Measurements from ENCODE around the gene ARTN. TPM values are rescaled to one million over a fixed set of nuclear protein-coding genes. Genes with fewer than 3 reads are reported as not detected.

Gene ARTN
- total and polyA plus RNA-seq, 4 donors: 0.23 to 2.7 (median 1.2) TPM

DNA sequence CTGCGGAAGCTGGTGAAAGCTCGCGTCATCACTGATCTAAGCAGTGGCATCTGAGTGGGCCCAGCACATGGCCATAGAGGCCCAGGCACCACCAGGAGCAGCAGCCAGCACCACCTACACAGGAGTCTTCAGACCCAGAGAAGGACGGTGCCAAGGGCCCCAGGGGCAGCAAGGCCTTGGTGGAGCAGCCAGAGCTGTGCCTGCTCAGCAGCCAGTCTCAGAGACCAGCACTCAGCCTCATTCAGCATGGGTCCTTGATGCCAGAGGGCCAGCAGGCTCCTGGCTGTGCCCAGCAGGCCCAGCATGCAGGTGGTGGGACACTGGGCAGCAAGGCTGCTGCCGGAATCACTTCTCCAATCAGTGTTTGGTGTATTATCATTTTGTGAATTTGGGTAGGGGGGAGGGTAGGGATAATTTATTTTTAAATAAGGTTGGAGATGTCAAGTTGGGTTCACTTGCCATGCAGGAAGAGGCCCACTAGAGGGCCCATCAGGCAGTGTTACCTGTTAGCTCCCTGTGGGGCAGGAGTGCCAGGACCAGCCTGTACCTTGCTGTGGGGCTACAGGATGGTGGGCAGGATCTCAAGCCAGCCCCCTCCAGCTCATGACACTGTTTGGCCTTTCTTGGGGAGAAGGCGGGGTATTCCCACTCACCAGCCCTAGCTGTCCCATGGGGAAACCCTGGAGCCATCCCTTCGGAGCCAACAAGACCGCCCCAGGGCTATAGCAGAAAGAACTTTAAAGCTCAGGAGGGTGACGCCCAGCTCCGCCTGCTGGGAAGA, 3.2 kb upstream of the ARTN start:
- peaks cover 0 to 12% (median 0%) of the 10 kb centered on the region in 4 donors for H3K36me3 ChIP-seq (ENCODE audit: control insufficient read depth in 4 of 4, insufficient read depth in 4 of 4, low read length in 4 of 4)
- TF ChIP-seq, protein P1, sequence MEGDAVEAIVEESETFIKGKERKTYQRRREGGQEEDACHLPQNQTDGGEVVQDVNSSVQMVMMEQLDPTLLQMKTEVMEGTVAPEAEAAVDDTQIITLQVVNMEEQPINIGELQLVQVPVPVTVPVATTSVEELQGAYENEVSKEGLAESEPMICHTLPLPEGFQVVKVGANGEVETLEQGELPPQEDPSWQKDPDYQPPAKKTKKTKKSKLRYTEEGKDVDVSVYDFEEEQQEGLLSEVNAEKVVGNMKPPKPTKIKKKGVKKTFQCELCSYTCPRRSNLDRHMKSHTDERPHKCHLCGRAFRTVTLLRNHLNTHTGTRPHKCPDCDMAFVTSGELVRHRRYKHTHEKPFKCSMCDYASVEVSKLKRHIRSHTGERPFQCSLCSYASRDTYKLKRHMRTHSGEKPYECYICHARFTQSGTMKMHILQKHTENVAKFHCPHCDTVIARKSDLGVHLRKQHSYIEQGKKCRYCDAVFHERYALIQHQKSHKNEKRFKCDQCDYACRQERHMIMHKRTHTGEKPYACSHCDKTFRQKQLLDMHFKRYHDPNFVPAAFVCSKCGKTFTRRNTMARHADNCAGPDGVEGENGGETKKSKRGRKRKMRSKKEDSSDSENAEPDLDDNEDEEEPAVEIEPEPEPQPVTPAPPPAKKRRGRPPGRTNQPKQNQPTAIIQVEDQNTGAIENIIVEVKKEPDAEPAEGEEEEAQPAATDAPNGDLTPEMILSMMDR (IDR thresholded peaks at IDR 0.05; ENCODE audit: control extremely low read depth, extremely low read depth): no peak
- DNase-seq (no peak), ATAC-seq (ENCODE audit: insufficient read depth, low FRiP score) (no peak)
- no peak overlapping the region for H3K4me3 ChIP-seq
- no peaks in the 10 kb centered on the region for H3K9me3 ChIP-seq (ENCODE audit: control insufficient read depth in 4 of 4, insufficient read depth in 3 of 4, low read length in 3 of 4)
- H3K27me3 ChIP-seq (ENCODE audit: control insufficient read depth in 3 of 3, insufficient read depth in 3 of 3, low read length in 2 of 3): peaks cover 0 to 10% (median 1%) of the 10 kb centered on the region in 3 donors
- no peak overlapping the region for H3K27ac ChIP-seq (ENCODE audit: low read depth in 1 of 2, low read length in 1 of 2)
- peaks cover 0 to 9% (median 0%) of the 10 kb centered on the region in 5 donors for H3K4me1 ChIP-seq (ENCODE audit: control insufficient read depth in 5 of 5, insufficient read depth in 5 of 5, low read length in 5 of 5)
- no peak overlapping the region for H3K9ac ChIP-seq (ENCODE audit: insufficient read depth in 1 of 2, low read length in 2 of 2)
- 96 to 98% methylated on average over 10 of the region's 10 CpGs for WGBS, 2 donors

DNA sequence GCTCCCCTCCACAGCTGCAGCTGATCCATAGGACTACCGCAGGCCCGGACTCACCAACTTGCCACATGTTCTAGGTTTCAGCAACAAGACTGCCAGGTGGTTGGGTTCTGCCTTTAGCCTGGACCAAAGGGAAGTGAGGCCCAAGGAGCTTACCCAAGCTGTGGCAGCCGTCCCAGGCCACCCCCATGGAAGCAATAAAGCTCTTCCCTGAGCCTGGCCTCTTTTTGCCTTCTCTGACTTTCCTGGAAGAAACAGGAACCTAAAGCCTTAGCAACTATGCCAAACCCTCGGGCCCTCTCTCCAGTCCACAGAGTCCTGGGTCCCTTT, 2.7 kb upstream of the ARTN start:
- no peaks in the 10 kb centered on the region for H3K9me3 ChIP-seq (ENCODE audit: control insufficient read depth in 4 of 4, insufficient read depth in 3 of 4, low read length in 3 of 4)
- ATAC-seq (ENCODE audit: insufficient read depth, low FRiP score) (no peak), DNase-seq (no peak)
- H3K36me3 ChIP-seq (ENCODE audit: control insufficient read depth in 4 of 4, insufficient read depth in 4 of 4, low read length in 4 of 4): peaks cover 0 to 7% (median 0%) of the 10 kb centered on the region in 4 donors
- WGBS, 2 donors: 70 to 76% methylated on average over 4 of the region's 4 CpGs
- peaks cover 0 to 16% (median 6%) of the 10 kb centered on the region in 3 donors for H3K27me3 ChIP-seq (ENCODE audit: control insufficient read depth in 3 of 3, insufficient read depth in 3 of 3, low read length in 2 of 3)
- H3K4me3 ChIP-seq: no peak overlapping the region
- H3K4me1 ChIP-seq (ENCODE audit: control insufficient read depth in 5 of 5, insufficient read depth in 5 of 5, low read length in 5 of 5): peaks cover 0 to 11% (median 5%) of the 10 kb centered on the region in 5 donors
- H3K9ac ChIP-seq (ENCODE audit: insufficient read depth in 1 of 2, low read length in 2 of 2): no peak overlapping the region
- TF ChIP-seq, protein P1 (IDR thresholded peaks at IDR 0.05; ENCODE audit: control extremely low read depth, extremely low read depth): no peak
- H3K27ac ChIP-seq (ENCODE audit: low read depth in 1 of 2, low read length in 1 of 2): no peak overlapping the region

DNA sequence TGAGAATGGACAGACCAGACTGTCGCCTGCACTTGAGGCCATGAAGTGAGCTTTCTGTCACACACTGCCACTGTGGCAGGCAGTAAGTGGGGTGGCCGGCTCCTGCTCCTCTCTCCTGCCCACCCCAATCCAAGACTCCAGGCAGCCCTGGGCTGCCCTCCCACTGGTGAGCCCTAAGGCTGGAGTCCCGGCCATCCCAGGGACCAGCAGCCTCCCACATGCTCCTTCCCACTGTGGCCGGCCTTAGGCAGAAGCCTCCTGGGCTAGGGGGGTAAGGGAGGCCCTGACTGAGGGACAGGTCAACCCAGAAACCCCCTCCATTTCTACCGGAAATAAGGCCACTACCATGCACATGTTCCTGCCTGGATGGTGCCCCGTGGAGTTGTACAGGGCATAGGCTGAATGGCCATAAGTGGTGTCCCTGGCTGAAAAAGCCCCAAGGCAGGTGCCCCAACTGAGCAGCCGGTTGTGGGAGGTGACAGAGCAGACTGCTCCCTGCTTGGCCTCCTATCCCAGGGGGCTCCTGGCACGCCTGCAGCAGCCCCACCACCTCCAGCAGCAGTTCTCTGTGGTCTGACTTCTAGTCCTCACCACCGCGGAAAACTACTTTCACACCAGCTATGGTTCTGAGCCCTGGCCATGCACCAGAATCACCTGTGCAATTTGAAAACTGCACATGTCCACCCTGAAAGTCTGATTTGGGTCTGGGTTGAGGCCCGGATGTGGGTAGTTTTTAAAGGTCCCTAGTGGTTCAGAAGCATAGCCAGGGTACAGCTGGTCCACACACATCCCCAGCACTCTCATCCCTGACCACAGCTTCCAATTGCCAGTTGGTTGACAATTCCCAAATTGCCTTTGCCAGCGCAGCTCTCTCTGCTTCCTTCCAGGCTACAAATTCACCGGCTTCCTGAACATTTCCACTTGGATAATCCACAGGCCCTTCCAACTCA, 1.6 kb upstream of the ARTN start:
- no peaks in the 10 kb centered on the region for H3K9me3 ChIP-seq (ENCODE audit: control insufficient read depth in 4 of 4, insufficient read depth in 3 of 4, low read length in 3 of 4)
- H3K4me1 ChIP-seq (ENCODE audit: control insufficient read depth in 5 of 5, insufficient read depth in 5 of 5, low read length in 5 of 5): peaks cover 0 to 11% (median 5%) of the 10 kb centered on the region in 5 donors
- H3K36me3 ChIP-seq (ENCODE audit: control insufficient read depth in 4 of 4, insufficient read depth in 4 of 4, low read length in 4 of 4): peaks cover 0 to 5% (median 0%) of the 10 kb centered on the region in 4 donors
- ATAC-seq (ENCODE audit: insufficient read depth, low FRiP score): no peak
- TF ChIP-seq, protein P1 (IDR thresholded peaks at IDR 0.05; ENCODE audit: control extremely low read depth, extremely low read depth): no peak
- WGBS, 2 donors: 94 to 97% methylated on average over 13 of the region's 13 CpGs
- no peak overlapping the region for H3K4me3 ChIP-seq
- no peak overlapping the region for H3K27ac ChIP-seq (ENCODE audit: low read depth in 1 of 2, low read length in 1 of 2)
- H3K27me3 ChIP-seq (ENCODE audit: control insufficient read depth in 3 of 3, insufficient read depth in 3 of 3, low read length in 2 of 3): peaks cover 0 to 16% (median 6%) of the 10 kb centered on the region in 3 donors
- DNase-seq: no peak
- H3K9ac ChIP-seq (ENCODE audit: insufficient read depth in 1 of 2, low read length in 2 of 2): no peak overlapping the region

Measured in lung (tissue), 12 donors.